GM18909 (cell line): ENCODE measurements around the gene NAV3.

Experiments
- ATAC-seq: cut with Tn5 transposase; IDR thresholded peaks from one replicate; pipeline ENCODE4 v1.9.1; 2021; ENCODE audit warnings: mild to moderate bottlenecking; ENCODE audit not compliant: unreplicated experiment, poor library complexity

Gene NAV3

DNA sequence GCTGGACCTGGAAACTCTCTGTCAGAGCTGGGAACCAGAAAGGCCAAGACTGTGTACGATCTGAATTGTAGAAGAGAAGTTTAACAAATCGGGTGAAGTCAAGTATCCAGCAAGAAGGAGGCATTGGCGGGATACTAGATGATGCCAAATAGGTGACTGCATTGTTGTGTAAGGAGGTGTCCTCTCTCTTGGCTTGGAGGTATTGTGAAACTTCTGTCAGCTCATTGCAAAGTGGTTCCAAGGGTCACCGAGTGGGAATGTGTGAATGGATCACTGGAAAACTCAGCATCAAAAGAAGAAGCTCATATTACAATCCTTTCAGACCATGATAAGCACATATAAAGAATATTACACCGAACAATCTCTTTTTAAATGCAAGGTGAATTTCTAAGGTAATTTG is 11.7 kb downstream of the NAV3 start:
- no peak for ATAC-seq

- ATAC-seq: no peak
Measured at GRCh38 chr12:77845831-77846230, 15.1 kb downstream of the NAV3 start.

- peak; percentile 99 for ATAC-seq
Measured at GRCh38 chr12:77847060-77847541, 16.4 kb downstream of the NAV3 start.

DNA sequence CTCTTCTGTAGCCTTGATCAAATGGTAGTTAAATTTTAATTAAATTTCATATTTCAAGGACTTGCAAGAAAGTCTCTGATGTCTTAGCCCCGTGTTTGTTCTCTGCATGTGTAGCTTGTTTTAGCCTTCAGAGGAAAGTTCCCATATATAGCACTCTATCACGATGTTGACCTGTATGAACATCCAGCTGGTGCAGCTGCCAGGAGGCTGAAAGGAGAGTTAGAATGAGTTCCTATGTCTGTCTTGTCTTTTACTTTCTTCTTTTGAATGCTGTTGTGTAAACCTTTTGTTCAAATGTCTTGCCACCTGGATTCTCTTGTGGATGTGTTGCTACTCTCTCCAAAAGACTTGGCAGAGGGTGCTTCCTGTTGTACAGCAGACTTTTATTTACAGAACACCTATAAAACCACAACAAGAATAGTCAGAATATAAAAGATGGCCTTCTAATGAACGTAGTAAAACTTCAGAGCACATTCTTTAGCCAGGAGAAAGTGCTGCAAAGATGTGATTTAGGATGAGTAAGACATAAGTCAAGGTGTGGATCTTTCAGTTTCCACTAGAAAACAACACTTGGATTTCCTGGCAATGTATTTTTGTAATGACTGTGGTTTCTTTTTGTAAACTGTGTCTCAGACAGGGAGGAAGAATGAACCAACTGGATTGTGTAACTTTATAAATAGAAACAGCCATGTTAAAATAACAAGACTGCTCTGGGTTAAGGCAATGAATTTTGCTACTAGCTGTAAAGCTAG is 17.2 kb downstream of the NAV3 start:
- peak; percentile 43 for ATAC-seq

DNA sequence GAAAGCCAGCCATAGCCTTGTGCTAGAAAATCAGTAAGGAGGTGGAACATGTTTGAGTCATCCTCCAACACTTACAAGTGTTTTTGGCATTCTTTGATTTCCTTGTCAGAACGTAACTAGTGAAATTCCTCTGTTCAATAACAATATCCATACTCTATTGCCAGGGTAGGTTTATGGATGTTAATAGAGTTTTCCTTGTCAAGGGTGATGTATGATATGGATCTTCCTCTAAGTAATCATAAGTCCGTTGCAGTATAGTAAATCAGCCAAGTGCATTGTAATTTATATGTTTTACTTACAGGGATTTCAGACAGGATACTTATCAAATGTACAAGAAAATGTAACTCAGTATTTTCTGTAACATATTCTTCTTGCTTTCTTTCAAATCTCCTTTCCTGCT is 19.4 kb downstream of the NAV3 start:
- ATAC-seq: no peak

DNA sequence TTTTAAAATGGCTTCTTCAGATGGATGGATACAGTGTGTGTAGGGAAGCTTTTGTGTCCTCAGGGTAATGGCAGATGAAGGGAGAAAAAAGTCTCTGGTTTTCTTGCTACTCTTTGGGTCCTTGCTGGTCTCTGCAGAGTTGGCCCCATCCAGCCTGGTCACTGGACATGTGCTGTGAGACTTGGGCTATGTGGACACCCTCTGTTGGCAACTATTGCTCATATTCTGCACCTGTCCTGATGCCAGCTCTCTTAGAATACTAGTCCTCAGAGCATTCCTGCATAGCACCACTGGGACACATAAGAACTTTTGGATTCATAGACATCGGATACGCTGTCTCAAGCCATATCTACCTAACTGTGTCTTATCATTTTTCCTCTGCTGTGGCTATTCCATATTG is 20.0 kb downstream of the NAV3 start:
- ATAC-seq: no peak

- ATAC-seq: no peak
Measured at GRCh38 chr12:77855548-77855947, 24.9 kb downstream of the NAV3 start.

GRCh38 chr12:77861317-77861716 is 30.6 kb downstream of the NAV3 start:
- no peak for ATAC-seq

DNA sequence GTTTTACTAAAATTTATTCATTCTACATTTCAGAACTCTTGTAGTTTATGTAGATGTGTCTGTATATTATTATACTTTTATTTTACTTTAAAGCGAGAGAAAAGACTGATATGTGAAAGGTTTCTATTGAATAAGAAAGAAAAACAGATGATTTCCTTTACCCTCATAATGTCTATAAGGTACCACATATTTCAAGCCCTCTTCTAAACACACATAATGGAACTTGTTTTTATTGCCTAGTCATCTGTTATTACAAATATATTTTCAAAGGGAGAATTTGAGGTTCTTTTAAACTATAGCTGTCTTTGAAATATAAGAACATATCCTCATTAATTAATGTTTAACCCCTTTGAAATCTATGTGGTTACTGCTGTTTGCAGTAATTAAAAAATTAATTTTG is 34.5 kb downstream of the NAV3 start:
- no peak for ATAC-seq

- ATAC-seq: no peak
Measured at GRCh38 chr12:77878901-77879300, 48.2 kb downstream of the NAV3 start.

DNA sequence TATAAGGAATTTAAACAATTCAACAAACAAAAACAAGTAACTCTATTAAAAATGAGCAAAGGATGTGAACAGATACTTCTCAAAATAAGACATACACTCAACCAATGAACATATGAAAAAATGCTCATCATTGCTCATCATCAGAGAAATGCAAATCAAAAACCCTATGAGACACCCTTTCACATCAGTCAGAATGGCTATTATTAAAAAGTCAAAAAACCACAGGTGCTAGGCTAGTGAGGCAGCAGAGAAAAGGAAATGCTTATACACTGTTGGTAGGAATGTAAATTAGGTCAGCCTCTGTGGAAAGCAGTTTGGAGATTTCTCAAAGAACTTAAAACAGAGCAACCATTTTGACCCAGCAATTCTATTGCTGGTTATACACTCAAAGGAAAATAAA is 52.0 kb downstream of the NAV3 start:
- ATAC-seq: peak; percentile 76

- ATAC-seq: no peak
Measured at GRCh38 chr12:77888611-77889010, 57.9 kb downstream of the NAV3 start.

DNA sequence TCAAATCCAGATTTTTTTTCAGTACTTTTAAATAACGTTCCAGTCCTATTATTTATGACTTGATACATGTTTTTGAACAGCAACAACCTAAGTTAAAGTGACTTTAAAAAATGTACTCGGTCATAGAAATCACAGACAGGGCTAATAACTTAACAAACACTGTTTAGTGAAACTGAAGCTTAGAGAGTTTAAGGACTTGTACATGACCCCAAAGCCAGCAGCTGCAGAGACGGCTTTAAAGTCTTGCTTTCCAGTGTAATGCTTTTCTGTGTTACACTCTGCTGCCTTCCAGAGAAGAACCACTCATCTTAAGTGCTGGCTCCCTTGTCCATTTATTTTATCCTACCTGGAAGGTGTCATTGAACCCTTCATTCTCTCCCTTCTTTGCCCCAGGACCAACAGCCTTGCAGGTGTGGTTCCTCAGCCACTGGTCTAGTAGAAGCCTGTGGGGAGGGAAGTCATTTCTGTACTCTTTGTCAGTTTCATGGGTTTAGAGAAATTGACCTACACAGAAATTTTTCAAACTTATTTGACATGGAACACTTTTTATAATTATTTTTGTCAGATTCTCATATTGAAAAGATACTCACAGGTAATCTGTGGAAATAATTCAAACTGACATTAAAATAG is 60.9 kb downstream of the NAV3 start:
- no peak for ATAC-seq

DNA sequence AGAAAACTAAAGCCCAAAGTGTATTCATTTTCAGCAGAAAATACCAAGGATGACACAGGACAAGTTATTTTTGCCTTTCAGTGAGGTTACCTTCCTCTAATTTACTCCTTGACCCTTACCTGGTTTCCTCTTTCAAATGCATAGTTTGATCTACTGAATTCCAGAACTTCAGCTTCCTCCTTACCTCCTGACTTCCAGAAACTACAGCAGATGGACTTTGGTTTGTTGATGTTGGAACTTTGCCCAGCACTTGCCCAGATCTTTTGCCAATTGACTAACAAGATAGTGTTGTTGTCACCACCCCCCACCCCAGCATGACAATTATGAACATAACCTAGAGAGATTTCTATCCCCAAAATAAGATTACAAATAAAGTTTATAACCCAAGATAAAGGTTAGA is 63.2 kb downstream of the NAV3 start:
- ATAC-seq: no peak

- no peak for ATAC-seq
Measured at GRCh38 chr12:77894556-77894955, 63.9 kb downstream of the NAV3 start.

DNA sequence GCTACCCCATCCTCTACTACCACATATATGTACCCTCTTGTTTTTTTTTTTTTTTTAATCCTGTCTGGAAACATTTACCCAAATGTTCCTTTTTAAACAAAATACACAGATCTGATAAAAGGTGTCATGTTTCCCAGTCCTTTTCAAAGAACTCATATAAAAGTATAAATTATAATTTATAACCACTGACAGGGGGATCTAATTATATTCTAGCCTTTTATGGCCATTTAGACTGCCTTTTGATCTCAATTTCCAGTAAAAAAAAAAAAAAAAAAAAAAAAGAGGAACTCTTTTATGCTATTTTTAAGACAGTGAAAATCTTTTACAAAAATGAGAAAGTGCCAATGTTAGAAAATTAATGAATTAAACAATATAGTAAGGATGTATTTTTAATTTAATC is 65.0 kb downstream of the NAV3 start:
- ATAC-seq: no peak

DNA sequence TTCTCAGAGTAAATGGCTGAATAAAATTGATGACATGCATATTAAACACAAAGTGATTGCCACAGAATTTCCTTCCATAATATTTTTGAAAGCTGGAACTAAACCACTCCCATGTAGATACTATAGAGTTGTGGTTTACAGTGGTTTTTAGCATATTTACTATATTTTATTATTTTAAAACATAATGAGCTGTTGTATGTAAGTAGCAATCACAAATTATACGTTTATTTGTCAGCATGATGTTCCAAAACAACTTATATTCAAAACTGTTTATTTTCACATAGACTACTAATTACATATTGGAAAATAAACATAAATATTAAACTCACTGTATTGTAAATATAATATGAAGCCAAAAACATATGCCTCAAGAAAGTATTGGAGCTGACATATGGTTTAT is 77.2 kb downstream of the NAV3 start:
- ATAC-seq: no peak

DNA sequence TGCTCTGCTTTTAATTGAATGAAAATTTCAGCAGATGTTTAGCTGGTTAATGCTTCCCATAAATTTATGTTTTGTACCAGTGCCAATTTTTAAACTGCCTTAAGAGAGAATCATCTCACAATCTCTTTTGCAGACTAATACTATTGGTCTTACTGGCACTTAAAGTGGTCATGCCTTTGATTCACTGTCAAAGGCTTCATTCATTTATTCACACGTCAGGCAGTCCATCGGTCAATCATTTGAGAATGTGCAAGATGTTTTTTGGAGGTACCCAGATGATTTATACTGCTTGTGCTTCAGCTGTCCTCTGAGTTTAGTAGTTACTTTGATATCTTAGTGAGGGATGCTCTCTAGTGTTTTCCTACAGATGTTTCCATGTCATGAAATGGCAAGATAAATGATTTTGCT is 83.4 kb downstream of the NAV3 start:
- no peak for ATAC-seq

DNA sequence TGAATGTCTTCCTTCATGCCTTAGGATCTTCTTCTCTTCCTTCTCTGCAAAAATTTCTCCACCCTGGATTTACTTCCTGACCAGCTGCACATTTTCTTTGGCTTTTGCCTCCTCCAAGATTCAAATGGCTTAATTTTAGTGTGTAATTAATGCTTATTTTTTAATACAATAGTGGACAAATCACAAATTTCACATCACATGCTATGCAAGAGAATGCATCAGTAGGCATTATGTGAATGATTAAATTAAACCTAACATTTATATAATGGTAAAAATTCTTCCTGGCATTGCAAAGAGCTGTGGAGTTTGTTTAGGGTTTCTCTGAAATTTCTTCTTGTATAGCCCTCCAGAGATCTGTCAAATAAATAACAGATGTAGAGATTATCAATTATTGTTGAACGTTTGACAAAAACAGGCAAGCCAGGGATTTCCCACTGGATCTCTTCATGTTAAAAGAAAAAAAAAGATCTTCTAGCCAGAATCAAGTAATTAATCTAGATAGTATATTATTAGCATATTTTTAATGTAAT is 84.4 kb downstream of the NAV3 start:
- ATAC-seq: no peak

DNA sequence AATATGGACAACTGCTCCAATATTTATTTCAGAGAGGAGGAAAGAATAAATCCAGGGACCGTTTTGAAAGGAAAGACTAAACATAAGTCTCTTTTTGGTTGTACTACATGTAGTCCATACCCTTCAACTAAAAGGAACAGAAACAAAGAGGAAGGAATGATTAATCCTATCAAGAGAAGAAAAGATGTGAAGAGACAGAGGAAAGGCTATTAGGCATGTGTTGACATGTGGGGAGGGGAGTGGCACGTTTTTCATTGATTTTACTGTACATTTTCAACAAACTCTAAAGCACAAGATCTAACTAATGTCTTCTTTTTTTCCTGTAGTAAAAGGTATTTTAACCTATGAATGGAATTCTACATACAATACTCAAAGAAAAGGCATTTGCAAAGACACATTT is 85.6 kb downstream of the NAV3 start:
- no peak for ATAC-seq

DNA sequence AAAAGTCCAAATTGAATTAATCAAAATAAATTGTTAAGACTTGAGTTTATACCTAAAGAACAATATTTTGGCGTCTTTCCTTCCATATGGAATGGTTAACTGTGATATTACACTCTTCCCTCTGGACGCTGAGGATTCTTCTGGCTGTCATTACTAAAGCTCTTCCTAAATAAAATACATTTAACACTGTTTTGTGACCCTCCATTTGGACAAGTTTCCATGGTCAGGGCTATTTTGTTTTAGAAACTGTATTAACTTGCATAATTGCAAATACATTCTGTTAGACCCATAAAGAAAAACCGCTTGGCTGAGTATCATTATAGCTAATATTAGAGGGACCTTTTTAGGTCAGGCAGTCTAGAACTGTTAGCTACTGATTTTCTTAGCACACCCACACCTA is 87.4 kb downstream of the NAV3 start:
- ATAC-seq: no peak

GRCh38 chr12:77919450-77919849 is 88.8 kb downstream of the NAV3 start:
- no peak for ATAC-seq
